SK-N-SH (cell line): ENCODE measurements around the gene RBM15B. TPM values are rescaled to one million over a fixed set of nuclear protein-coding genes. Genes with fewer than 3 reads are reported as not detected.
A peak's percentile ranks its signal among the peaks of the same experiment; 100 is the strongest.

Experiments used
- CTCF ChIA-PET: fragments of 300-600, 350-600 bp; formaldehyde crosslinking; extraction: SDS; loops from one replicate; lab custom pipeline; 2021; lab: Yijun Ruan, JAX
- POLR2A ChIA-PET: fragments of 350-600 bp; sonication (Branson Sonifier 250); formaldehyde crosslinking; extraction: SDS; loops from one replicate; lab custom pipeline; 2020; ENCODE audit warnings: antibody characterized with exemption, inconsistent platforms; lab: Yijun Ruan, JAX
- DNase-seq: peaks from one replicate; pipeline ENCODE4 v3.0.0; 2012
- H2AFZ ChIP-seq: fragments of 200-600 bp; sonication (generic); 2 replicates; pipeline ENCODE4 v1.8.1; 2016; ENCODE audit warnings: antibody characterized with exemption, mild to moderate bottlenecking, low read depth
- H3F3A ChIP-seq: fragments of 200-600 bp; sonication (generic); replicated peaks from 2 replicates; pipeline ENCODE3; 2016; ENCODE audit warnings: antibody characterized with exemption, mild to moderate bottlenecking; ENCODE audit not compliant: insufficient read depth
- H3K27ac ChIP-seq, 2 experiments: fragments of 200-500 bp in 1 of 2; fragments of 200-600 bp in 1 of 2; sonication (Bioruptor generic) in 1 of 2; sonication (generic), shearing (Covaris generic) in 1 of 2; 2 replicates each; pipeline versions ENCODE4 v1.5.1 to v1.6.1; 2014 to 2016; ENCODE audit warnings: low read depth in 2 of 2, inconsistent platforms in 1 of 2, low read length in 1 of 2, mild to moderate bottlenecking in 1 of 2, mixed read lengths in 1 of 2
- H3K27me3 ChIP-seq: fragments of 200-600 bp; sonication (generic), shearing (Covaris generic); 2 replicates; pipeline ENCODE4 v1.6.1; 2016; ENCODE audit warnings: mixed run types; ENCODE audit not compliant: insufficient read depth
- H3K36me3 ChIP-seq, 2 experiments: fragments of 200-500 bp in 1 of 2; fragments of 200-600 bp in 1 of 2; sonication (Bioruptor generic) in 1 of 2; sonication (generic) in 1 of 2; replicated peaks in 1 of 2; 2 replicates each; pipeline versions ENCODE3 to v1.5.1; 2014 to 2016; ENCODE audit warnings: low read length in 1 of 2, mild to moderate bottlenecking in 1 of 2; ENCODE audit not compliant: insufficient read depth in 2 of 2, control insufficient read depth in 1 of 2
- H3K4me1 ChIP-seq, 2 experiments: fragments of 200-500 bp in 1 of 2; fragments of 200-600 bp in 1 of 2; sonication (Bioruptor generic) in 1 of 2; sonication (generic), shearing (Covaris generic) in 1 of 2; 2 replicates each; pipeline versions ENCODE4 v1.5.1 to v1.6.1; 2014 to 2016; ENCODE audit warnings: low read depth in 1 of 2, low read length in 1 of 2, mixed run types in 1 of 2; ENCODE audit not compliant: insufficient read depth in 2 of 2, control insufficient read depth in 1 of 2
- H3K4me2 ChIP-seq: fragments of 200-600 bp; sonication (generic), shearing (Covaris generic); 2 replicates; pipeline ENCODE4 v1.6.1; 2017; ENCODE audit warnings: mixed run types
- H3K4me3 ChIP-seq, 2 experiments: fragments of 200-500 bp in 1 of 2; fragments of 200-600 bp in 1 of 2; sonication (Bioruptor generic) in 1 of 2; sonication (generic), shearing (Covaris generic) in 1 of 2; 2 replicates each; pipeline versions ENCODE4 v1.5.1 to v1.8.1; 2014 to 2016; ENCODE audit warnings: low read depth in 2 of 2, inconsistent platforms in 1 of 2, low read length in 1 of 2, mild to moderate bottlenecking in 1 of 2, mixed read lengths in 1 of 2, moderate library complexity in 1 of 2
- H3K79me2 ChIP-seq: fragments of 200-600 bp; sonication (generic); 2 replicates; pipeline ENCODE4 v1.8.1; 2017; ENCODE audit warnings: mild to moderate bottlenecking; ENCODE audit not compliant: insufficient read depth
- H3K9ac ChIP-seq: fragments of 200-600 bp; sonication (generic); 2 replicates; pipeline ENCODE4 v1.6.1; 2017; ENCODE audit warnings: mixed run types
- H3K9me2 ChIP-seq: fragments of 200-600 bp; sonication (generic); 2 replicates; pipeline ENCODE4 v1.6.1; 2017; ENCODE audit warnings: mixed run types
- H3K9me3 ChIP-seq: fragments of 200-600 bp; sonication (generic); 2 replicates; pipeline ENCODE4 v1.6.1; 2017; ENCODE audit warnings: mixed run types, mild to moderate bottlenecking, moderate library complexity
- H4K20me1 ChIP-seq: fragments of 200-600 bp; sonication (generic); 2 replicates; pipeline ENCODE4 v1.6.1; 2017; ENCODE audit warnings: mild to moderate bottlenecking, mixed run types; ENCODE audit not compliant: insufficient read depth
- EZH2phosphoT487 ChIP-seq: fragments of 200-600 bp; sonication (generic); IDR thresholded peaks from 2 replicates; pipeline ENCODE4 v1.6.1; 2017; ENCODE audit warnings: low read depth, mixed run types, mild to moderate bottlenecking, antibody characterized with exemption, moderate library complexity, borderline replicate concordance
- FOXJ3 ChIP-seq: sonication (generic); formaldehyde crosslinking; IDR thresholded peaks from 2 replicates; pipeline ENCODE4 v1.5.1; 2020; ENCODE audit warnings: mild to moderate bottlenecking, missing genetic modification reagents
- GABPA ChIP-seq: IDR thresholded peaks from 2 replicates; pipeline ENCODE4 v1.4.0; 2012; ENCODE audit warnings: low read depth, mild to moderate bottlenecking
- GATA2 ChIP-seq: sonication (generic); formaldehyde crosslinking; IDR thresholded peaks from 2 replicates; pipeline ENCODE4 v1.5.0; 2020; ENCODE audit warnings: mild to moderate bottlenecking, missing genetic modification reagents
- IRF3 ChIP-seq: fragments of 150-350 bp; IDR thresholded peaks from 2 replicates; pipeline ENCODE4 v1.6.1; 2016; ENCODE audit warnings: mild to moderate bottlenecking, low read depth, low read length
- MEF2A ChIP-seq: IDR thresholded peaks from 2 replicates; pipeline ENCODE4 v1.4.0; 2012; ENCODE audit warnings: low read depth, borderline replicate concordance
- MXI1 ChIP-seq: IDR thresholded peaks from 2 replicates; pipeline ENCODE4 v1.6.1; 2012; ENCODE audit warnings: mild to moderate bottlenecking, low read depth, low read length, improper control_type of control experiment
- NFIC ChIP-seq: IDR thresholded peaks from 2 replicates; pipeline ENCODE4 v1.4.0; 2012; ENCODE audit warnings: borderline replicate concordance
- POLR2AphosphoS5 ChIP-seq: IDR thresholded peaks from 2 replicates; pipeline ENCODE4 v1.6.1; 2012; ENCODE audit warnings: low read depth, low read length
- RAD21 ChIP-seq: IDR thresholded peaks from 2 replicates; pipeline ENCODE4 v1.6.1; 2012; ENCODE audit warnings: mild to moderate bottlenecking, low read length
- SIN3A ChIP-seq: IDR thresholded peaks from 2 replicates; pipeline ENCODE4 v1.6.1; 2012; ENCODE audit warnings: low read depth, mild to moderate bottlenecking, low read length, moderate library complexity, borderline replicate concordance
- SMC3 ChIP-seq: IDR thresholded peaks from 2 replicates; pipeline ENCODE4 v1.6.1; 2012; ENCODE audit warnings: low read depth, low read length, improper control_type of control experiment
- TCF12 ChIP-seq: IDR thresholded peaks from 2 replicates; pipeline ENCODE4 v1.4.0; 2012
- USF1 ChIP-seq: IDR thresholded peaks from 2 replicates; pipeline ENCODE4 v1.4.0; 2012; ENCODE audit warnings: low read depth, borderline replicate concordance
- USF2 ChIP-seq: fragments of 150-350 bp; IDR thresholded peaks from 2 replicates; pipeline ENCODE4 v1.6.1; 2017; ENCODE audit warnings: antibody characterized with exemption, low read length, low read depth, borderline replicate concordance
- YY1 ChIP-seq: IDR thresholded peaks from 2 replicates; pipeline ENCODE4 v1.4.0; 2012; ENCODE audit warnings: low read depth, mild to moderate bottlenecking
- ZBTB33 ChIP-seq: IDR thresholded peaks from 2 replicates; pipeline ENCODE4 v1.4.0; 2012; ENCODE audit warnings: low read depth, borderline replicate concordance
- WGBS: methylation state at CpG from one replicate; pipeline ENCODE4 v1.1.6; 2017; ENCODE audit warnings: low lambda C conversion rate; 5-methylcytosine and 5-hydroxymethylcytosine counted together
- polyA plus RNA-seq, 3 experiments: library from polyadenylated mRNA; depleted of rRNA; stranded (reverse); fragments of >200 nt; gene quantifications; 2 replicates each; pipeline ENCODE4 v1.2.3, GENCODE V29; 2012
- TF ChIP-seq, protein P1 (sequence below): IDR thresholded peaks from 2 replicates; pipeline ENCODE4 v1.4.0; 2012; ENCODE audit warnings: low read depth
- TF ChIP-seq, protein P2 (sequence below): fragments of 200-600 bp; sonication (generic); IDR thresholded peaks from 2 replicates; pipeline ENCODE4 v1.6.1; 2017; ENCODE audit warnings: antibody characterized with exemption, mild to moderate bottlenecking, moderate library complexity

Gene RBM15B
- polyA plus RNA-seq, 1 of the 3 experiments (the other 2 are of a cell fraction): 17.0 TPM

DNA sequence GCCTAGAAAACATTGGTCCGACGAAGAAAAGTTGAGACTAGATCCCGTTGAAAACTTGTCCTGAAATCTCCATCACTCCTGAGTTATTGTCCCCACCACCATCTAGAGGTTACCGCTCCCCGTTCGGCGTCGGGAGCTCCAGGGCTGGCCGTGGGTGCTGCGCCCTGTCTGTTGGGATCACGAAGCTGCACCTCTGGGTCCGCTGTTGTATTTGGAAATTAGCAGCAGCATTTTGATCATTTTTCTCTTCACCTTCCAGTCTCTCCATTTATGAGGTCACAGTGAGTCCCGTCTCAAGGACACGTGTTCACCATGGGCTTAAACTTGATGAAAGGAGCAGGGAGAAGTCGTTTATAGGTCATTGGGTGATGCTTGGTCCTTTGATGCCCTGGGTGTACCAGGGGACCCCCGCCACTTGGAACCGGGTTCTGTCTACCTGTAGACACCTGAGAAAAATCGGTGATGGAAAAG, 5.4 kb upstream of the RBM15B start:
- Histone ChIP-seq H3F3A (peaks cover 35% of the 10 kb centered on the region), H3K9ac (peak overlapping the region; percentile 80), H3K4me3 (peak overlapping the region; percentile 84 to 98), H3K4me1 (peaks cover 21 to 48% of the 10 kb centered on the region in 2 experiments), H2AFZ (peak overlapping the region; percentile 77; the same call in 1 of the 2 replicates), H4K20me1 (peaks cover 10% of the 10 kb centered on the region), H3K9me3 (no peaks in the 10 kb centered on the region), H3K27me3 (no peaks in the 10 kb centered on the region), H3K27ac (peak overlapping the region; percentile 35 to 65; a peak in 3 of 4 replicates), H3K79me2 (peaks cover 68% of the 10 kb centered on the region), H3K4me2 (peak overlapping the region; percentile 91), H3K36me3 (peaks cover 16 to 29% of the 10 kb centered on the region in 2 experiments), H3K9me2 (no peaks in the 10 kb centered on the region)
- no peak for DNase-seq
- no peak for TF ChIP-seq SMC3
- TF ChIP-seq FOXJ3 (CRISPR knock-in tag): no peak
- TF ChIP-seq GABPA: no peak
- no peak for TF ChIP-seq RAD21
- TF ChIP-seq MXI1: no peak
- TF ChIP-seq POLR2AphosphoS5: no peak
- TF ChIP-seq, protein P1, sequence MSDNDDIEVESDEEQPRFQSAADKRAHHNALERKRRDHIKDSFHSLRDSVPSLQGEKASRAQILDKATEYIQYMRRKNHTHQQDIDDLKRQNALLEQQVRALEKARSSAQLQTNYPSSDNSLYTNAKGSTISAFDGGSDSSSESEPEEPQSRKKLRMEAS: no peak
- no peak; the same call in 1 of the 2 replicates for TF ChIP-seq SIN3A
- TF ChIP-seq NFIC: no peak
- no peak for TF ChIP-seq YY1
- no peak for TF ChIP-seq MEF2A
- no peak for TF ChIP-seq IRF3
- no peak for TF ChIP-seq ZBTB33
- no peak for TF ChIP-seq EZH2phosphoT487
- TF ChIP-seq USF1: no peak
- no peak for TF ChIP-seq TCF12
- no peak for TF ChIP-seq USF2
- TF ChIP-seq GATA2 (CRISPR knock-in tag): no peak
- TF ChIP-seq, protein P2, sequence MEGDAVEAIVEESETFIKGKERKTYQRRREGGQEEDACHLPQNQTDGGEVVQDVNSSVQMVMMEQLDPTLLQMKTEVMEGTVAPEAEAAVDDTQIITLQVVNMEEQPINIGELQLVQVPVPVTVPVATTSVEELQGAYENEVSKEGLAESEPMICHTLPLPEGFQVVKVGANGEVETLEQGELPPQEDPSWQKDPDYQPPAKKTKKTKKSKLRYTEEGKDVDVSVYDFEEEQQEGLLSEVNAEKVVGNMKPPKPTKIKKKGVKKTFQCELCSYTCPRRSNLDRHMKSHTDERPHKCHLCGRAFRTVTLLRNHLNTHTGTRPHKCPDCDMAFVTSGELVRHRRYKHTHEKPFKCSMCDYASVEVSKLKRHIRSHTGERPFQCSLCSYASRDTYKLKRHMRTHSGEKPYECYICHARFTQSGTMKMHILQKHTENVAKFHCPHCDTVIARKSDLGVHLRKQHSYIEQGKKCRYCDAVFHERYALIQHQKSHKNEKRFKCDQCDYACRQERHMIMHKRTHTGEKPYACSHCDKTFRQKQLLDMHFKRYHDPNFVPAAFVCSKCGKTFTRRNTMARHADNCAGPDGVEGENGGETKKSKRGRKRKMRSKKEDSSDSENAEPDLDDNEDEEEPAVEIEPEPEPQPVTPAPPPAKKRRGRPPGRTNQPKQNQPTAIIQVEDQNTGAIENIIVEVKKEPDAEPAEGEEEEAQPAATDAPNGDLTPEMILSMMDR: no peak
- CTCF ChIA-PET: interaction anchor here (1.0 to 2.7 kb wide), 5 partner anchors 11 to 769 kb away, joined by 4 to 27 read pairs (median 5); partner anchors contain the start of gene MAPKAPK3
- 1% methylated on average over 18 of the region's 18 CpGs for WGBS
- POLR2A ChIA-PET: interaction anchor here (0.6 to 2.4 kb wide), 9 partner anchors 11 to 995 kb away, joined by 3 to 12 read pairs (median 3); partner anchors contain the start of genes DCAF1, HEMK1 and MAPKAPK3
